Naive B cell (primary cell): ENCODE data around the gene SORCS2. TPM values are rescaled to one million over a fixed set of nuclear protein-coding genes. Genes with fewer than 3 reads are reported as not detected.

ENCODE experiments used
- ATAC-seq, 2 donors: fragments of 150-1000 bp; cut with Tn5 transposase; 2 replicates each; pipeline ENCODE4 v1.10.0; 2021; ENCODE audit warnings: low read depth in 2 of 2, mild to moderate bottlenecking in 2 of 2, moderate library complexity in 2 of 2
- DNase-seq: peaks from one replicate; pipeline ENCODE4 v3.0.0; 2022
- H3K27ac Mint-ChIP-seq, 6 donors: one replicate each; pipeline ENCODE4 v1.8.0; 2020 to 2022; ENCODE audit warnings: mild to moderate bottlenecking in 6 of 6, mixed read lengths in 6 of 6, moderate library complexity in 5 of 6, inconsistent platforms in 2 of 6
- H3K27me3 Mint-ChIP-seq, 3 donors: one replicate each; pipeline ENCODE4 v1.8.0; 2021 to 2022; ENCODE audit warnings: mixed read lengths in 3 of 3, mild to moderate bottlenecking in 1 of 3
- H3K36me3 Mint-ChIP-seq, 2 donors: one replicate each; pipeline ENCODE4 v1.8.0; 2020 to 2022; ENCODE audit warnings: mixed read lengths in 2 of 2, inconsistent platforms in 1 of 2, mild to moderate bottlenecking in 1 of 2
- H3K4me1 Mint-ChIP-seq, 3 donors: one replicate each; pipeline ENCODE4 v1.8.0; 2020 to 2022; ENCODE audit warnings: mixed read lengths in 3 of 3, inconsistent platforms in 1 of 3, mild to moderate bottlenecking in 1 of 3, moderate library complexity in 1 of 3
- H3K4me3 Mint-ChIP-seq, 8 donors: one replicate each; pipeline ENCODE4 v1.8.0; 2020 to 2022; ENCODE audit warnings: mild to moderate bottlenecking in 8 of 8, mixed read lengths in 8 of 8, moderate library complexity in 8 of 8, inconsistent platforms in 2 of 8
- H3K9me3 Mint-ChIP-seq, 7 donors: one replicate each; pipeline ENCODE4 v1.8.0; 2020 to 2022; ENCODE audit warnings: mixed read lengths in 7 of 7, mild to moderate bottlenecking in 5 of 7, inconsistent platforms in 2 of 7, moderate library complexity in 1 of 7
- polyA plus RNA-seq, 6 donors: library from polyadenylated mRNA; unstranded; fragments of 300-500 nt; fragmentation: Illumina TruSeq; gene quantifications; one replicate each; pipeline ENCODE4 v1.2.3, GENCODE V29; 2021; ENCODE audit warnings: low read depth in 6 of 6

The SORCS2 gene
- polyA plus RNA-seq, 6 donors from 2014 or later, result not detected

DNA sequence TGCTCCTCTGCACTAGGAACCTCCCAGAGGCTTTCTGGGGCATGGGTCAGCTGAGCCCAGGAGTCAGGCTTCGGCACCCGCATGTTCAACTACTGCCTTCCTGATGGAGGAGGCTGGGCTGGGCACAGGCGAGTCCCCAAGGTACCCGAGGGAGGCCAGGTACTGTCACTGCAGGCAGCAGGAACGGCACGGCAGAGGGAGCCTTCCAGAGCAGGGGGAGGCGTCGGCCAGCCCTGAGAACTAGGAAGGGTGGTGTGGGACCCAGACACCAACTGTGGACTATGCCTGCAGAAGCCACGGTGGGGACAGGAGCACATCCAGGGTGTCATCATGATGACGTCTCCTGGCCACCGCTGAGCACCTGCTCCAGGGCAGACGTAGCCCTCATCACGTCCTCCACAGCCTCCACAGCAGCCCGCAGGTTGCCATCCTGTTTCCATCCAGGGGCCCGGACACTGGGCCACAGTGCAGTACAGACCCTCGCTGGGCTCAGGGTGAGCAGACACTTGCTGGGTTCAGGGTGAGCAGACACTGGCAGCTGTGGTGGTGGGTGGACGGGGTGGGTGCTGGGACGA, 40.8 kb downstream of the SORCS2 start:
- Mint-ChIP-seq H3K9me3 (peaks cover 0 to 5% (median 0%) of the 10 kb centered on the region in 7 donors), H3K4me3 (no peak overlapping the region), H3K27me3 (no peaks in the 10 kb centered on the region), H3K36me3 (no peaks in the 10 kb centered on the region), H3K27ac (no peak overlapping the region), H3K4me1 (no peaks in the 10 kb centered on the region)
- DNase-seq (no peak), ATAC-seq (no peak)

DNA sequence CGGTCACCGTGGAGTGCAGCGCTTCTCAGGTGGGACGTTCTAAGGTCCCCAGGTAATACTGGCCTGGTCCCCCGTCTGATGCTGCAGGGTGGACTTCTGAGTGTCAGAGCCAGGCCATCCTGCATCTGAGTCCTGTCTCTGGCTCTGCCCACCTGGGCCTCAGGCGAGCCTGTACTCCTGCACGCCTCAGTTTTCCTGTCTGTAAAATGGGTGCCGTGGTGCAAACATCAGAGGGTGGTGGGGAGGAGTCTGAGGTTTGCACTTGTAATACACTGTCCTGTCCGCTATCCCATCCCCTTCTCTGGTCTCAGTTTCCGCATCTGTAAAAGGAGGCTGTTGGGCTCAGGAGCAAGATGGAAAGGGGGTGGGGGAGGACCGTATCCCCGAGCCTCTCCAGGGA, 41.3 kb downstream of the SORCS2 start:
- Mint-ChIP-seq H3K9me3 (peaks cover 0 to 10% (median 2%) of the 10 kb centered on the region in 7 donors), H3K27ac (no peak overlapping the region), H3K4me3 (no peak overlapping the region), H3K4me1 (no peaks in the 10 kb centered on the region), H3K36me3 (no peaks in the 10 kb centered on the region), H3K27me3 (no peaks in the 10 kb centered on the region)
- no peak for DNase-seq
- no peak for ATAC-seq

DNA sequence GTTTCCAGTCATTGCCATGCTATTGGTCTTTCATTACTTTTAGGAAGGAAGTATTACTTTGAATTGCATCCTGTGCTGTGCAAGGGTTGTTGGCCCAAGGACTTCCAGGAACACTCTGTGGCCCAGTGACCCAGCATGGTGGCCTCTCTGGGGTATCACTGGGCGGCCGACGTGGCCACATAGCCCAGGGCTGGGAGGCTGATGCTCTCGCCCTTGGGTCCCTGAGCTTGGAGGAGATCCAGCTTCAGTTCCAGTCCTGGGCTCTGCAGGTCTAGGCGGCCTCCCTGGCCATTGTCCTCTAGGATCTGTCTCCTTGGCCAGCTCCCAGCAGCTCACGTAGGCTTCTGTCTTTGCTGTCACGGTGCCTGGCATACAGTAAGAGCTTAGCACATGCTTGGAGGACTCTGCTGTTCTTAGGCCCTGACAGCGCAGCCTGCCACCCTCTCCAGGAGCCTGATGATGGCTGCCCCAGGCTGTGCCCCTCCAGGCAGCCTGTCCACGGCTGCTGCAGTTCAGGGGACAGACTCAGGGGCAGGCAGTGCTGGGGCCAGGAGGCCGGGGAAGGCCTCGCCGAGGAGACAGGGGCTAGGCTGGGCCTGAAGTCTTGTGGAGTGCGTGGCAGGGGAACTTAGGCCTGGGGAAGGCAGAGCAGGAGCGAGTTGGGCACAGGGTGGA, 42.2 kb downstream of the SORCS2 start:
- peaks cover 0 to 16% (median 5%) of the 10 kb centered on the region in 7 donors for H3K9me3 Mint-ChIP-seq
- H3K27me3 Mint-ChIP-seq, result peaks cover 0 to 3% (median 0%) of the 10 kb centered on the region in 3 donors
- no peak overlapping the region for H3K4me3 Mint-ChIP-seq
- H3K27ac Mint-ChIP-seq, result no peak overlapping the region
- DNase-seq (no peak), ATAC-seq (no peak)
- H3K36me3 Mint-ChIP-seq, result no peaks in the 10 kb centered on the region
- H3K4me1 Mint-ChIP-seq, result no peaks in the 10 kb centered on the region

DNA sequence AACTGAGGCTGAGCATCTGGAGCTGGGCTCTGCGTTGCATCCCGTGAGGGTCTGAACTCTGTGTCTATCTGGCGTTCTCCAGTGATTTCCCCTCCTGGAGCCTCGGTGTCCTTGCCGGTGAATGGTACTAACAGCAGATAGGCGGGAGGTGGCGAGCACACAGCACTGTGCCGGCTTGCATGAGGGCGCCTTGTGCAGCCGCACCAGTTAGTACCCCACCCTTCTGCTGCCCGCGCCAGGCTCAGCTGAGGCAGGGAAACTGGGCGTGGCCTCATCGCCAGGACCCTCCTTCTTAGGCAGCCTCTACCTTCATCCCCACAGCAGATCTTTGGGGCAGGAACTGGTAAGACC, 42.7 kb downstream of the SORCS2 start:
- Mint-ChIP-seq H3K27me3 (peaks cover 0 to 8% (median 0%) of the 10 kb centered on the region in 3 donors), H3K4me3 (no peak overlapping the region), H3K4me1 (no peaks in the 10 kb centered on the region), H3K36me3 (no peaks in the 10 kb centered on the region), H3K9me3 (peaks cover 0 to 16% (median 5%) of the 10 kb centered on the region in 7 donors), H3K27ac (peak overlapping the region in 1 of 6 donors; percentile 51)
- ATAC-seq (no peak), DNase-seq (no peak)

DNA sequence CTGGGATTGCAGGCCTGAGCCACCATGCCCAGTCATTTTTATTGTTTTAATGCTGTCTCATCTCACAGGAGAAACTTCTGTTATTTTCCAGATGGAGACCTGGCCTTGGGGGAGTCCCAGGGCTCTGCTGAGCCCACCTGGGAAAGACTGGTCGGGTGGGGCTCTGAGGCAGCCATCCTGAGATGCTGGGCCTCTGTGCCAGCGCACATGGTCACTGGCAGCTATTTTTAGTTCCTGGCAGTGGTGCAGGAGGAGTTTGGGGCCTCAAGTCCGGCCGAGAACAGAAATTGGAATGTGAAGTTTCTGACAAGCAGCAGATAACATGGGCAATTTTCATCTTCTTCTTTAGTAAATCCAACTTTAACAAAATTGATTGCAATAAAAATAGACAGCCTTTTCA, 44.5 kb downstream of the SORCS2 start:
- H3K4me3 Mint-ChIP-seq, result no peak overlapping the region
- ATAC-seq (no peak), DNase-seq (no peak)
- peaks cover 0 to 16% (median 5%) of the 10 kb centered on the region in 7 donors for H3K9me3 Mint-ChIP-seq
- H3K27ac Mint-ChIP-seq, result no peak overlapping the region
- peaks cover 0 to 8% (median 0%) of the 10 kb centered on the region in 3 donors for H3K27me3 Mint-ChIP-seq
- no peaks in the 10 kb centered on the region for H3K36me3 Mint-ChIP-seq
- no peaks in the 10 kb centered on the region for H3K4me1 Mint-ChIP-seq

DNA sequence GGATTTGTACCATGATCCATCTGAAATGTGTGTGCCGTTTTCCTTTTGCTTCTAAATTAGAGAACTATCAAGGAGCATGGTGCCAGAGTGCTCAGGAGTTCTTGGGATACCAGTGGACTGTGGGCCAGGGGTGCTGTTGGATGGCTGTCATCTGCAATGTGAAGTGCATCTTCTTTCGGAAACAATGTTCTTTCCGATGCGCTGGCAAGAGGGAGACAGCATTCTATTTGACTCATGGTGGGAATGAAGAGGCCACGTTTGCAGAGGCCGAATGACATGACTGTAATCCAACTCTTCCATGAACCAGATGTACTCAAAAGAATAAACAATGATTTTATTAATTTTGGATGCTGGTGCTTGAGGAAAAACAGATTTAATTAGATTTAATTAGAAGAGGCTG, 45.5 kb downstream of the SORCS2 start:
- peak overlapping the region in 1 of 6 donors; percentile 67 for H3K27ac Mint-ChIP-seq
- H3K36me3 Mint-ChIP-seq, result no peaks in the 10 kb centered on the region
- H3K9me3 Mint-ChIP-seq, result peaks cover 0 to 16% (median 5%) of the 10 kb centered on the region in 7 donors
- peaks cover 0 to 8% (median 7%) of the 10 kb centered on the region in 3 donors for H3K27me3 Mint-ChIP-seq
- H3K4me3 Mint-ChIP-seq, result no peak overlapping the region
- ATAC-seq (no peak), DNase-seq (no peak)
- H3K4me1 Mint-ChIP-seq, result no peaks in the 10 kb centered on the region

DNA sequence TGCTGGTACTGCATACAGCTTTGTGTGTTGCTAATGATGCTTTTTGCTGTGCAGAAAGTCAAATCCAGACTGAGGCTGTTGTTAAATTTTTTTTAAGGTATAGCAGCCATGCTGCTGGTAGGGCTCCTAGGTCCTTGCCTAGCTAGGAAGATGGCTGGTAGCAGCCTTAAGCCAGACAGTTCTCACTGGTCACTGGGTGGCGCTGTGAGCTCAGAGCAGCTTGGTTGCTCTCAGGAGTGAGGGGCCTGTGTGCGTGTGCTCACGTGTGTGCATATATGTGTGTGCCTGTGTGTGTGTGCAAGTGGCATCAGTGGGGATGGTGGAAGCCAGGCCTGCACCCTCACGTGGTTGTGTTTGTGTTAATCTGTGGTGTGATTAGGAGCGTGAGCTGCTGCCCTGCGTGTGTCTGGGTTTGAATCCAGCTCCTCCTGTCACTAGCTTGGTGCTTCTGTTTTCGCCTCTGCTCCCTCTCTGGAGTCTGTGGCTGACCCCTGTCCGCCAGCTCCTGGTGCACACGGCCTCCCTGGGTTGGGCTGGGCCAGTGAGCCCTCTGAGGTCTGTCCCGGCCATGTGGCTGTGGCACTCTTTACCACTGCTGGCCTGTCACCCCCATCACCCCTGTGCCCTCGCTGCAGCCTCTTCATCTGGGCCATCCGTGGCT, 46.1 kb downstream of the SORCS2 start:
- peaks cover 0 to 16% (median 5%) of the 10 kb centered on the region in 7 donors for H3K9me3 Mint-ChIP-seq
- H3K4me1 Mint-ChIP-seq, result no peaks in the 10 kb centered on the region
- DNase-seq (no peak), ATAC-seq (no peak)
- no peak overlapping the region for H3K27ac Mint-ChIP-seq
- H3K4me3 Mint-ChIP-seq, result no peak overlapping the region
- H3K36me3 Mint-ChIP-seq, result no peaks in the 10 kb centered on the region
- H3K27me3 Mint-ChIP-seq, result peaks cover 0 to 8% (median 8%) of the 10 kb centered on the region in 3 donors

DNA sequence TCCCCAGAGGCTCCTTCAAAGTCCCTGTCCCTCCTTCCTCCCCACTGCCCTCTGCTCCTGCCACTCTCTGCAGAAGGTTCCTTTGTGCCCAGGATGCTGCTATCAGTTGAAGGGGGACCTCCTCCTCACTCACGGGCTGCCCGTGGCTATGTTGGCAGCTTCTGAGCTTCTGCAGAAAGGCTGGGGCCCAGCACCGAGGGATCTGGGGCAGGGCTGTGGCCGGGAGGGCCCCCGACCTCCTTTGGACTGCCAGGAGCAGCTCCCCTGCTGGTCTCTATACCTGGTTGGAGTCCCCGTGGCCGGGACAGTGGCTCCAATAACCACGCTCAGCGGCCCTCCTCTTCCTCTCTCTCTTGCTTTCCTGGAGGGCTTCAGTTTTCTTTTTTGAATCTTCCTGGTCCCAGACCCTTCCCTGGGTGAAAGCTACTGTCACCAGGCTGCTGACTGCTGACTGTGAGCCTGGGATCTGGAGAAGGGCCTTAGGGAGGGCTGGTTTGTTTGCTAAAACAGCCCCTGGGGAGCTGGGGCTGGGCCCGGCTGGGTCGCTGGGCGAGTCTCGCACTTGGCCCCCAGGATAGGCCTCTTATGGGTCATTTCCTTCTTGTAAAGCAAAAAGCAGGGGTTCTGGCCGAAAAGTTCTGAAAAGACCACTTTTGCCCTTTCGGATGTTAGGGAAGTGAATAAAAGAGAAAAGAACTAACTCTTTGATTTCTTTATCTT, 46.9 kb downstream of the SORCS2 start:
- Mint-ChIP-seq H3K36me3 (no peaks in the 10 kb centered on the region), H3K4me1 (no peaks in the 10 kb centered on the region), H3K9me3 (peaks cover 0 to 16% (median 6%) of the 10 kb centered on the region in 7 donors), H3K27me3 (peaks cover 0 to 8% (median 8%) of the 10 kb centered on the region in 3 donors), H3K4me3 (peak overlapping the region in 1 of 8 donors; percentile 25), H3K27ac (no peak overlapping the region)
- DNase-seq (no peak), ATAC-seq (no peak)

DNA sequence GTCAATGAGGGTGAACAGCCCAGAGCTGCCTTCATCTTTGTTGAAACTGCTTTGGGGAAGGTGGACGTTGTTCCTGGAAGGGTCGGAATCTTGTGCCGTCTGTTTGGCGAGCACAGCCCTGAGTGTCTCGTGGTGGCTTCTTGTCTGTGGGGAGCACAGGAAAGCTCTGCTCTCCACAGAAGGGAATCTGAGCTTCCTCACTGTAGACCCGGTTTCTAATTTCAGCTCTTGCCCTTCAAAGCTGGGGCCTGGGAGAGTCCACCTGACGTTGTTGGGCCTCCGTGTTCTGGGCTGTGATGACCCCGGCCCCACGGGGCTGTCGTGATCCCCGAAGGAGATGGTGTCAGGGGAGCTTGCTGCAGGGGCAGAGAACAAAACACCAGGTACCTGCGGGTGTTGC, 47.5 kb downstream of the SORCS2 start:
- H3K27ac Mint-ChIP-seq, result no peak overlapping the region
- ATAC-seq (no peak), DNase-seq (no peak)
- H3K4me1 Mint-ChIP-seq, result no peaks in the 10 kb centered on the region
- H3K36me3 Mint-ChIP-seq, result no peaks in the 10 kb centered on the region
- peaks cover 0 to 8% (median 8%) of the 10 kb centered on the region in 3 donors for H3K27me3 Mint-ChIP-seq
- H3K4me3 Mint-ChIP-seq, result no peak overlapping the region
- peaks cover 0 to 16% (median 6%) of the 10 kb centered on the region in 7 donors for H3K9me3 Mint-ChIP-seq

DNA sequence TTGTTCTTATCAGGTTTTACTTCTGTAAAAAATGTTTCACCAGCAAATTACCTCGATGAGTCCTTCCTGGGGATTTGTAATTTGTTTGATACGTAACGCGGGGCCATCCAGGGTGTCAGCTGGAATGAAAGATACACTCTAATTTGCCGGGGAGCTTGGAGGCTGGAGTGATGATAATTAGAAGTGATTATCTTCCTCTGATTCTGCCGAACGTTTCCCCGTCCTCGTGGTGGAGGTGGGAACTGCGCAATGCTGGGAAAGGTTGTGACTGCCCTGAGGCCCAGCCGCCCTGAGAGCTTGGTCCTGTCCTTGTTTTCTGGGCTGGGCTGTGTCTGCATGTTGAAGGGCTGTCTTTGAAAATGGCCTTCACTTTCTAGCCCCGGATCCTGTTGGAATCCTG, 48.0 kb downstream of the SORCS2 start:
- H3K9me3 Mint-ChIP-seq, result peaks cover 0 to 16% (median 6%) of the 10 kb centered on the region in 7 donors

DNA sequence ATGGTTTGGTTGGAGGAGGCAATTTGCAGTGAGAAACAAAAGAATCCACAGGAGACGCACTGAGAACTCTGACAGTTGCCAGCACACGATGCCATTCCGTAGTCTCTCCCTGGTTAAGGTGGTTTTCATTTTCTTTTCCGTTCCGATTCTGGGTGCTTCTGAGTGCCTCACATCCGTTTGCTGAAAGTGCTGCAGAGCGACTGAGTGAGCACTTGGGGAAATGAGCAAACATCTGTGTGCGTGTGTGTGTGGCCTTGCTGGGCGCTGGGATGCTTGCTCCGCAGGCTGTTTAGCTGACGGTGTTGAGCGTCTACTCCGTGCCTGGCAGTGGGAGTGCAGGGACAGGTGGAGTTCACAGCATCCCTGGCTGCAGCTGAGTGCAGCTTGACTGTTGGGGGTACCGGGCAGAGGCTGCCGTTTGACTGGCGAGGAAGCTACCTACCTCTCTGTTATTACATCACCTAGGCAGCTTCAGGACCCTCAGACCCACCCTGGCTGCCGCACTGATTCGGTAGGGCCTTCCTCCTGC, 49.3 kb downstream of the SORCS2 start:
- Mint-ChIP-seq H3K4me1 (no peaks in the 10 kb centered on the region), H3K36me3 (no peaks in the 10 kb centered on the region), H3K27me3 (peaks cover 0 to 8% (median 8%) of the 10 kb centered on the region in 3 donors), H3K27ac (peak overlapping the region in 1 of 6 donors; percentile 44), H3K9me3 (peaks cover 0 to 16% (median 6%) of the 10 kb centered on the region in 7 donors), H3K4me3 (no peak overlapping the region)
- DNase-seq, result no peak
- no peak for ATAC-seq

More for the DNA sequence above, 48.0 kb downstream of the SORCS2 start:
- peaks cover 0 to 8% (median 8%) of the 10 kb centered on the region in 3 donors for H3K27me3 Mint-ChIP-seq
- H3K27ac Mint-ChIP-seq, result no peak overlapping the region
- H3K4me3 Mint-ChIP-seq, result no peak overlapping the region
- ATAC-seq (no peak), DNase-seq (no peak)
- no peaks in the 10 kb centered on the region for H3K36me3 Mint-ChIP-seq
- H3K4me1 Mint-ChIP-seq, result no peaks in the 10 kb centered on the region

DNA sequence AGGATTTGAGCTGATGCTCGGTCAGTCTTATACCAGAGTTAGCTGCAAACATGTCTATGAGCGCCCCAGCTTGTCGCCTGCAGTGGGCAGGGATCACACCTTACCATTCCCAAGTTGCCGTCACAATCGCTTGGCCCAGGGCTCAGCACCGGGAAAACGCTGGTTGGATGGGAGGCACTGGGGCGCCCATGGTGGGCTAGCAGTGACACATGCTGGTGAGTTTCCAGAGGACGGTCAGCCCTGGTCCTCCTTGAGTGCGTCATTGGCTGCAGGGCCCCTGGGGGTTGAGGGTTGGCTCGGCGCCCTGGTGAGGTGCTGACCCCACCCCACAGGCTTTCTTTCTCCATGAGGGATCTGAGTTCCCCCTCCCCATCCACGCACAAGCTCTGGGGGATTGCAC, 50.4 kb downstream of the SORCS2 start:
- ATAC-seq (no peak), DNase-seq (no peak)
- H3K27me3 Mint-ChIP-seq, result peaks cover 0 to 8% (median 8%) of the 10 kb centered on the region in 3 donors
- no peak overlapping the region for H3K4me3 Mint-ChIP-seq
- H3K4me1 Mint-ChIP-seq, result no peaks in the 10 kb centered on the region
- H3K36me3 Mint-ChIP-seq, result no peaks in the 10 kb centered on the region
- no peak overlapping the region for H3K27ac Mint-ChIP-seq
- peaks cover 0 to 15% (median 6%) of the 10 kb centered on the region in 7 donors for H3K9me3 Mint-ChIP-seq

DNA sequence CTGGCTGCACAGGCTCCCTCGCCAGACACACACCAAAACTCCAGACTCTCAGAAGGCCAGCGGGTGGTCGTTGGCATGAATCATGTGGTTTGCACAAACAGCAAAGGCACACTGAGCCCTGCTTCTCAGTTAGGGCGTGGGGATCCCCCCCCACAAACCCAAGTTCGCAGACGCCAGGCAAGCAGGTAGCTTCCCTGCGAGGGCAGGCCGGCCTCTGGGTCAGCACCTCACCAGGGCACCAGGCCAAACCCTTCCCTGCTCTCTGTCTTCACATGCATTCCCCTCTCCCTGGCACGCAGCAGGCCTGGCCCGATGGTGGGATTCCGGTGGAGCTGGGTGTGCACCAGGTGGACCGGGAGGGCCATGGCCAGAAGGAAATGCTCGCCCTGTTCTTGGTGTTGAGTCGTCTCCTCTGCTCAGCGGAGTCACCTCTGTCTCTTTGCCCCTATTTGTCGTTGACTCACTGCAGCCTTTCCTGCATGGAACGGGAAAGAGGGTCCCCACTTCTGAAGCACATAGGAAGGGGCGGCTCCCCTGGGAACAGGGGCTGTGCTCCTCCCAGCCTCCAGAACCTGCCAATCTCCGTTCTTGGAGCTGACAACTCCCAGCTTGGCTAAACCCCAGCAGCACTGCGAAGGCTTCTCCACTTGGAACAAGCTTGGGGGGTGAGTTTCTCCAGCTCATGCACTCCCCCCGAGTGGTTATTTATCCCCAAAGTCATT, 51.4 kb downstream of the SORCS2 start:
- no peak for DNase-seq
- Mint-ChIP-seq H3K9me3 (peaks cover 0 to 10% (median 4%) of the 10 kb centered on the region in 7 donors), H3K27me3 (peaks cover 0 to 8% (median 8%) of the 10 kb centered on the region in 3 donors), H3K4me1 (no peaks in the 10 kb centered on the region), H3K36me3 (no peaks in the 10 kb centered on the region), H3K27ac (no peak overlapping the region), H3K4me3 (no peak overlapping the region)
- ATAC-seq, result no peak
